Activated naive CD8-positive, alpha-beta T cell treated with anti-CD3 and anti-CD28 coated beads, Interleukin-2, amount 50 U/mL, for 24 hours (primary cell): Measurements from ENCODE around the gene RAB36.
A peak's percentile ranks its signal among the peaks of the same experiment; 100 is the strongest.

Source experiments
- ATAC-seq: fragments of 150-1000 bp; cut with Tn5 transposase; one replicate; pipeline ENCODE4 v1.10.0; 2021
- DNase-seq: peaks from one replicate; pipeline ENCODE4 v3.0.0; 2021
- H3K27ac Mint-ChIP-seq: one replicate; pipeline ENCODE4 v1.8.0; 2021; ENCODE audit warnings: mild to moderate bottlenecking, mixed read lengths
- H3K27me3 Mint-ChIP-seq: one replicate; pipeline ENCODE4 v1.8.0; 2021; ENCODE audit warnings: mixed read lengths
- H3K36me3 Mint-ChIP-seq: one replicate; pipeline ENCODE4 v1.8.0; 2021; ENCODE audit warnings: low read depth, mixed read lengths
- H3K4me1 Mint-ChIP-seq: one replicate; pipeline ENCODE4 v1.8.0; 2021; ENCODE audit warnings: mixed read lengths
- H3K4me3 Mint-ChIP-seq: one replicate; pipeline ENCODE4 v1.8.0; 2021; ENCODE audit warnings: mild to moderate bottlenecking, moderate library complexity, mixed read lengths
- H3K9me3 Mint-ChIP-seq: one replicate; pipeline ENCODE4 v1.8.0; 2021; ENCODE audit warnings: mixed read lengths

Gene RAB36

GRCh38 chr22:23150762-23151161, 5.5 kb downstream of the RAB36 start:
- H3K36me3 Mint-ChIP-seq: peaks cover 2% of the 10 kb centered on the region
- peaks cover 10% of the 10 kb centered on the region for H3K4me1 Mint-ChIP-seq
- H3K27me3 Mint-ChIP-seq: no peaks in the 10 kb centered on the region
- DNase-seq (no peak), ATAC-seq (no peak)
- H3K9me3 Mint-ChIP-seq: no peaks in the 10 kb centered on the region
- no peak overlapping the region for H3K4me3 Mint-ChIP-seq
- H3K27ac Mint-ChIP-seq: no peak overlapping the region

- Mint-ChIP-seq H3K27ac (no peak overlapping the region), H3K36me3 (peaks cover 2% of the 10 kb centered on the region)
Measured at GRCh38 chr22:23151827-23152226, 6.5 kb downstream of the RAB36 start.

GRCh38 chr22:23152238-23153114, 7.2 kb downstream of the RAB36 start:
- H3K36me3 Mint-ChIP-seq: peaks cover 2% of the 10 kb centered on the region
- DNase-seq (no peak), ATAC-seq (no peak)
- peak overlapping the region; percentile 43 for H3K27ac Mint-ChIP-seq
- H3K9me3 Mint-ChIP-seq: no peaks in the 10 kb centered on the region
- H3K27me3 Mint-ChIP-seq: no peaks in the 10 kb centered on the region
- H3K4me3 Mint-ChIP-seq: no peak overlapping the region
- H3K4me1 Mint-ChIP-seq: peaks cover 10% of the 10 kb centered on the region

More at GRCh38 chr22:23151827-23152226, 6.5 kb downstream of the RAB36 start:
- no peaks in the 10 kb centered on the region for H3K9me3 Mint-ChIP-seq
- H3K4me1 Mint-ChIP-seq: peaks cover 10% of the 10 kb centered on the region
- H3K4me3 Mint-ChIP-seq: no peak overlapping the region
- DNase-seq: no peak
- no peak for ATAC-seq
- no peaks in the 10 kb centered on the region for H3K27me3 Mint-ChIP-seq

GRCh38 chr22:23153994-23154393, 8.7 kb downstream of the RAB36 start:
- ATAC-seq (no peak), DNase-seq (no peak)
- H3K9me3 Mint-ChIP-seq: no peaks in the 10 kb centered on the region
- H3K4me3 Mint-ChIP-seq: no peak overlapping the region
- H3K27me3 Mint-ChIP-seq: no peaks in the 10 kb centered on the region
- peaks cover 2% of the 10 kb centered on the region for H3K36me3 Mint-ChIP-seq
- H3K27ac Mint-ChIP-seq: no peak overlapping the region
- peaks cover 10% of the 10 kb centered on the region for H3K4me1 Mint-ChIP-seq

GRCh38 chr22:23154461-23154860, 9.2 kb downstream of the RAB36 start:
- Mint-ChIP-seq H3K27ac (no peak overlapping the region), H3K27me3 (no peaks in the 10 kb centered on the region), H3K9me3 (no peaks in the 10 kb centered on the region), H3K4me1 (peaks cover 10% of the 10 kb centered on the region), H3K4me3 (no peak overlapping the region), H3K36me3 (peaks cover 2% of the 10 kb centered on the region)
- ATAC-seq (no peak), DNase-seq (no peak)

GRCh38 chr22:23155143-23155542, 9.9 kb downstream of the RAB36 start:
- DNase-seq (no peak), ATAC-seq (no peak)
- Mint-ChIP-seq H3K9me3 (no peaks in the 10 kb centered on the region), H3K27me3 (no peaks in the 10 kb centered on the region), H3K4me3 (no peak overlapping the region), H3K36me3 (no peaks in the 10 kb centered on the region), H3K4me1 (peaks cover 10% of the 10 kb centered on the region), H3K27ac (no peak overlapping the region)

GRCh38 chr22:23155831-23156230, 10.6 kb downstream of the RAB36 start:
- Mint-ChIP-seq H3K4me1 (peaks cover 10% of the 10 kb centered on the region), H3K27me3 (no peaks in the 10 kb centered on the region), H3K9me3 (no peaks in the 10 kb centered on the region), H3K4me3 (no peak overlapping the region), H3K27ac (no peak overlapping the region), H3K36me3 (no peaks in the 10 kb centered on the region)
- no peak for ATAC-seq
- no peak for DNase-seq

GRCh38 chr22:23156286-23156685, 11.0 kb downstream of the RAB36 start:
- no peak for DNase-seq
- Mint-ChIP-seq H3K27ac (no peak overlapping the region), H3K4me1 (peaks cover 10% of the 10 kb centered on the region), H3K36me3 (no peaks in the 10 kb centered on the region), H3K27me3 (no peaks in the 10 kb centered on the region), H3K9me3 (no peaks in the 10 kb centered on the region), H3K4me3 (no peak overlapping the region)
- no peak for ATAC-seq

- no peak overlapping the region for H3K27ac Mint-ChIP-seq
- peaks cover 7% of the 10 kb centered on the region for H3K4me1 Mint-ChIP-seq
- ATAC-seq (no peak), DNase-seq (no peak)
- H3K4me3 Mint-ChIP-seq: no peak overlapping the region
- no peaks in the 10 kb centered on the region for H3K36me3 Mint-ChIP-seq
- H3K27me3 Mint-ChIP-seq: no peaks in the 10 kb centered on the region
- no peaks in the 10 kb centered on the region for H3K9me3 Mint-ChIP-seq
Measured at GRCh38 chr22:23157560-23158515, 12.6 kb downstream of the RAB36 start.

GRCh38 chr22:23158516-23159290, 13.4 kb downstream of the RAB36 start:
- H3K27me3 Mint-ChIP-seq: no peaks in the 10 kb centered on the region
- no peaks in the 10 kb centered on the region for H3K9me3 Mint-ChIP-seq
- H3K36me3 Mint-ChIP-seq: no peaks in the 10 kb centered on the region
- H3K27ac Mint-ChIP-seq: no peak overlapping the region
- H3K4me3 Mint-ChIP-seq: no peak overlapping the region
- DNase-seq: no peak
- no peak for ATAC-seq
- no peaks in the 10 kb centered on the region for H3K4me1 Mint-ChIP-seq

- Mint-ChIP-seq H3K36me3 (no peaks in the 10 kb centered on the region), H3K27me3 (no peaks in the 10 kb centered on the region), H3K27ac (no peak overlapping the region), H3K4me1 (no peaks in the 10 kb centered on the region), H3K9me3 (no peaks in the 10 kb centered on the region), H3K4me3 (no peak overlapping the region)
- DNase-seq: no peak
- ATAC-seq: no peak
Measured at GRCh38 chr22:23159291-23159630, 14.0 kb downstream of the RAB36 start.

GRCh38 chr22:23161029-23161428, 15.8 kb downstream of the RAB36 start:
- ATAC-seq (no peak), DNase-seq (no peak)
- no peak overlapping the region for H3K4me3 Mint-ChIP-seq
- no peaks in the 10 kb centered on the region for H3K4me1 Mint-ChIP-seq
- no peaks in the 10 kb centered on the region for H3K27me3 Mint-ChIP-seq
- no peak overlapping the region for H3K27ac Mint-ChIP-seq
- no peaks in the 10 kb centered on the region for H3K36me3 Mint-ChIP-seq
- H3K9me3 Mint-ChIP-seq: no peaks in the 10 kb centered on the region

GRCh38 chr22:23161574-23161973, 16.3 kb downstream of the RAB36 start:
- Mint-ChIP-seq H3K27me3 (no peaks in the 10 kb centered on the region), H3K4me3 (no peak overlapping the region), H3K36me3 (no peaks in the 10 kb centered on the region), H3K9me3 (no peaks in the 10 kb centered on the region), H3K27ac (no peak overlapping the region), H3K4me1 (no peaks in the 10 kb centered on the region)
- DNase-seq (no peak), ATAC-seq (no peak)

GRCh38 chr22:23163665-23164064, 18.4 kb downstream of the RAB36 start:
- no peak overlapping the region for H3K4me3 Mint-ChIP-seq
- no peak for DNase-seq
- H3K36me3 Mint-ChIP-seq: no peaks in the 10 kb centered on the region
- no peaks in the 10 kb centered on the region for H3K27me3 Mint-ChIP-seq
- H3K4me1 Mint-ChIP-seq: no peaks in the 10 kb centered on the region
- H3K9me3 Mint-ChIP-seq: no peaks in the 10 kb centered on the region
- H3K27ac Mint-ChIP-seq: no peak overlapping the region
- no peak for ATAC-seq
